Left ventricle myocardium inferior (tissue), 1 donor: ENCODE results near the gene SPHKAP. TPM values are rescaled to one million over a fixed set of nuclear protein-coding genes. Genes with fewer than 3 reads are reported as not detected.
"Not testable (repeated sequence)": the region's sequence is repeated elsewhere in the genome, so short reads cannot be mapped to it uniquely, and the experiment has no call there.

Experiments
- DNase-seq: peaks from one replicate; pipeline ENCODE4 v3.0.0-alpha.2; 2020
- H3K27ac ChIP-seq: fragments of 200-600 bp; replicated peaks from 2 replicates; pipeline ENCODE4 v1.8.0; 2021
- H3K27me3 ChIP-seq: fragments of 200-600 bp; 2 replicates; pipeline ENCODE4 v1.8.0; 2021; ENCODE audit warnings: low read depth
- H3K36me3 ChIP-seq: fragments of 200-600 bp; 2 replicates; pipeline ENCODE4 v1.8.0; 2021
- H3K4me1 ChIP-seq: fragments of 200-600 bp; 2 replicates; pipeline ENCODE4 v1.8.0; 2021
- H3K4me3 ChIP-seq: fragments of 200-600 bp; 2 replicates; pipeline ENCODE4 v1.8.0; 2021; ENCODE audit warnings: mild to moderate bottlenecking, moderate library complexity
- H3K9me3 ChIP-seq: fragments of 200-600 bp; replicated peaks from 2 replicates; pipeline ENCODE4 v1.8.0; 2021
- CTCF ChIP-seq: fragments of 200-600 bp; IDR thresholded peaks from 2 replicates; pipeline ENCODE4 v1.8.0; 2021; ENCODE audit warnings: antibody characterized with exemption, mild to moderate bottlenecking, borderline replicate concordance
- intact Hi-C: fragments of 100-400 bp; cut with micrococcal nuclease; formaldehyde crosslinking; loops from one replicate; pipeline ENCODE4 v1.11.0; 2022
- long read RNA-seq: library from polyadenylated mRNA; unstranded; transcript quantifications from one replicate; pipeline ENCODE4 v2.0.0, GENCODE V29; 2021
- total RNA-seq: library from RNA; stranded (reverse); fragmentation: NEBNext Ultra II Directional; extraction: Animal tissue kit (Norgen Biotek cat#: 25700); gene quantifications from one replicate; pipeline ENCODE4 v1.2.1, GENCODE V29; 2021
- donor health status: DM: no; HTN: yes; CAD: no; lungs with severe emphysema.

Gene SPHKAP
- total RNA-seq, result 100 TPM
- long read RNA-seq, full-length matches to known transcripts, result 18 of 127 reads
- long read RNA-seq, partial matches to known transcripts, result 93 of 127 reads
- long read RNA-seq, other reads (novel, unspliced or antisense), result 16 of 127 reads

- peak; percentile 23 for TF ChIP-seq CTCF
Observed at GRCh38 chr2:228181098-228182019, at the start of gene SPHKAP. Gene SPHKAP (minus strand): TSS chr2:228181687. CDS start chr2:228181598, 89 bp downstream.

GRCh38 chr2:228227466-228227865, 46.0 kb upstream of the SPHKAP start:
- Histone ChIP-seq H3K27me3 (no peaks in the 10 kb centered on the region), H3K9me3 (no peaks in the 10 kb centered on the region), H3K36me3 (no peaks in the 10 kb centered on the region), H3K4me3 (no peak overlapping the region), H3K4me1 (no peaks in the 10 kb centered on the region), H3K27ac (no peak overlapping the region)
- TF ChIP-seq CTCF, result no peak
- DNase-seq, result no peak
- intact Hi-C loops, result no loop called here

More at GRCh38 chr2:228181098-228182019, at the start of gene SPHKAP:
- peaks cover 24% of the 10 kb centered on the region for H3K27me3 ChIP-seq
- intact Hi-C loops, result no loop called here
- H3K36me3 ChIP-seq, result no peaks in the 10 kb centered on the region
- peak; percentile 60 for DNase-seq
- H3K27ac ChIP-seq, result peak within 1 kb of the TSS; percentile 83
- H3K9me3 ChIP-seq, result peaks cover 22% of the 10 kb centered on the region
- peak within 1 kb of the TSS; percentile 71 for H3K4me3 ChIP-seq
- H3K4me1 ChIP-seq, result peaks cover 5% of the 10 kb centered on the region

GRCh38 chr2:228224410-228224809, 42.9 kb upstream of the SPHKAP start:
- no peak overlapping the region for H3K27ac ChIP-seq
- no peaks in the 10 kb centered on the region for H3K36me3 ChIP-seq
- H3K4me1 ChIP-seq, result no peaks in the 10 kb centered on the region
- H3K27me3 ChIP-seq, result no peaks in the 10 kb centered on the region
- DNase-seq, result no peak
- intact Hi-C loops, result no loop called here
- H3K4me3 ChIP-seq, result no peak overlapping the region
- TF ChIP-seq CTCF, result no peak
- no peaks in the 10 kb centered on the region for H3K9me3 ChIP-seq

- H3K27me3 ChIP-seq, H3K4me3 ChIP-seq, H3K27ac ChIP-seq, intact Hi-C loops, H3K36me3 ChIP-seq, H3K4me1 ChIP-seq, H3K9me3 ChIP-seq, DNase-seq: not testable (repeated sequence)
Observed at GRCh38 chr2:228218593-228218992, 37.1 kb upstream of the SPHKAP start.

GRCh38 chr2:228197504-228197903, 16.0 kb upstream of the SPHKAP start:
- intact Hi-C loops, result no loop called here
- Histone ChIP-seq H3K36me3 (no peaks in the 10 kb centered on the region), H3K27me3 (no peaks in the 10 kb centered on the region), H3K9me3 (peaks cover 10% of the 10 kb centered on the region), H3K4me1 (no peaks in the 10 kb centered on the region), H3K27ac (no peak overlapping the region), H3K4me3 (no peak overlapping the region)
- no peak for DNase-seq
- no peak for TF ChIP-seq CTCF
